Vagina (tissue), 2 donors: ENCODE data around the gene KATNB1. TPM values are rescaled to one million over a fixed set of nuclear protein-coding genes. Genes with fewer than 3 reads are reported as not detected.
A peak's percentile ranks its signal among the peaks of the same experiment; 100 is the strongest.

ENCODE experiments used
- DNase-seq, 2 donors: peaks; one replicate each; pipeline ENCODE4 v3.0.0-alpha.2; 2017; ENCODE audit errors: extremely low spot score in 2 of 2
- H3K27ac ChIP-seq: fragments of 200-600 bp; sonication (generic); one replicate; pipeline ENCODE4 v1.5.1; 2019
- H3K27me3 ChIP-seq: fragments of 200-600 bp; sonication (generic); one replicate; pipeline ENCODE4 v1.5.1; 2019
- H3K36me3 ChIP-seq, 2 donors: fragments of 200-600 bp; sonication (generic); one replicate each; pipeline ENCODE4 v1.5.1; 2017 to 2019
- H3K4me1 ChIP-seq: fragments of 200-600 bp; sonication (generic); one replicate; pipeline ENCODE4 v1.5.1; 2019
- H3K4me3 ChIP-seq, 2 donors: fragments of 200-600 bp; sonication (generic); 1 replicate in 1 of 2; 2 replicates in 1 of 2; pipeline ENCODE4 v1.5.1; 2016 to 2019
- H3K9me3 ChIP-seq: fragments of 200-600 bp; sonication (generic); one replicate; pipeline ENCODE4 v1.5.1; 2019
- POLR2A ChIP-seq, 2 donors: fragments of 450-650 bp; IDR thresholded peaks; one replicate each; pipeline ENCODE4 v1.6.1; 2017; ENCODE audit warnings: antibody characterized with exemption in 2 of 2, mild to moderate bottlenecking in 2 of 2, moderate library complexity in 2 of 2
- POLR2AphosphoS5 ChIP-seq, 2 donors: sonication (generic); formaldehyde crosslinking; IDR thresholded peaks; one replicate each; pipeline ENCODE4 v1.9.0; 2017; ENCODE audit warnings: antibody characterized with exemption in 2 of 2, mild to moderate bottlenecking in 2 of 2, low read depth in 1 of 2; ENCODE audit not compliant: insufficient read depth in 1 of 2
- intact Hi-C: fragments of 100-400 bp; cut with DNase I; formaldehyde crosslinking; loops from one replicate; pipeline ENCODE4 v1.15.1; 2023
- total RNA-seq: library from RNA; depleted of rRNA; stranded (reverse); fragments of >200 nt; gene quantifications from one replicate; pipeline ENCODE4 v1.2.3, GENCODE V29; 2016
- TF ChIP-seq, protein P1 (sequence below), 3 experiments: fragments of 450-650 bp in 2 of 3; fragments of 200-600 bp in 1 of 3; sonication (generic) in 1 of 3; IDR thresholded peaks; one replicate each; pipeline ENCODE4 v1.5.1; 2017 to 2019; ENCODE audit warnings: antibody characterized with exemption in 3 of 3, mild to moderate bottlenecking in 2 of 3, moderate library complexity in 2 of 3

The KATNB1 gene
- total RNA-seq, 1 donor from 2014 or later, result 23.6 TPM

DNA sequence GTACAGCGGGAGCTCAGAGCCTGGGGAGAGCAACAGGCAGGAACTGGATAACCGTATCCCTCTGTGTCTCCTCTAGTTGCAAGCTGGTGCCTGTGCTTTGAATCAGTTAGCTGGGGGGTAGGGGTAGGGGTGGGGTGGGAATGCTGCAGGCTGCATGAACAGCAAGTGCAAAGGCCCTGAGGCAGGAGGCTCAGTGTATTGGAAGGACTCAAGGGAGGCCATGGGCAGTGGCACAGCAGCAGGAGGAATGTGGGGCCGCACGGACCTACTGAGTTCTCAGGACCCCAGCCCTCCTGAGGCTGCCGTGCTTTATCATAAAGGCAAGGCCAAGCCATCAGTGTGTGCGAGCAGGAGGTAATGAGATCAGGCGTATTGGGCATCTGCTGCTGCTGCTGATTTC lies 3.3 kb downstream of the KATNB1 start:
- no peaks in the 10 kb centered on the region for H3K27me3 ChIP-seq
- TF ChIP-seq, protein P1, sequence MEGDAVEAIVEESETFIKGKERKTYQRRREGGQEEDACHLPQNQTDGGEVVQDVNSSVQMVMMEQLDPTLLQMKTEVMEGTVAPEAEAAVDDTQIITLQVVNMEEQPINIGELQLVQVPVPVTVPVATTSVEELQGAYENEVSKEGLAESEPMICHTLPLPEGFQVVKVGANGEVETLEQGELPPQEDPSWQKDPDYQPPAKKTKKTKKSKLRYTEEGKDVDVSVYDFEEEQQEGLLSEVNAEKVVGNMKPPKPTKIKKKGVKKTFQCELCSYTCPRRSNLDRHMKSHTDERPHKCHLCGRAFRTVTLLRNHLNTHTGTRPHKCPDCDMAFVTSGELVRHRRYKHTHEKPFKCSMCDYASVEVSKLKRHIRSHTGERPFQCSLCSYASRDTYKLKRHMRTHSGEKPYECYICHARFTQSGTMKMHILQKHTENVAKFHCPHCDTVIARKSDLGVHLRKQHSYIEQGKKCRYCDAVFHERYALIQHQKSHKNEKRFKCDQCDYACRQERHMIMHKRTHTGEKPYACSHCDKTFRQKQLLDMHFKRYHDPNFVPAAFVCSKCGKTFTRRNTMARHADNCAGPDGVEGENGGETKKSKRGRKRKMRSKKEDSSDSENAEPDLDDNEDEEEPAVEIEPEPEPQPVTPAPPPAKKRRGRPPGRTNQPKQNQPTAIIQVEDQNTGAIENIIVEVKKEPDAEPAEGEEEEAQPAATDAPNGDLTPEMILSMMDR (IDR thresholded peaks at IDR 0.05), result no peak
- TF ChIP-seq POLR2AphosphoS5 (IDR thresholded peaks at IDR 0.05; ENCODE audit: insufficient read depth in 1 of 2, low read depth in 1 of 2) (no peak), POLR2A (IDR thresholded peaks at IDR 0.05) (no peak)
- DNase-seq, result no peak
- no peak overlapping the region for H3K27ac ChIP-seq
- intact Hi-C loops, result loop anchor here (10.0 kb wide), 1 partner anchor 386 kb away; the partner anchor contains the start of gene CFAP20
- H3K36me3 ChIP-seq, result peaks cover 0 to 5% of the 10 kb centered on the region in 2 donors
- no peaks in the 10 kb centered on the region for H3K9me3 ChIP-seq
- peaks cover 50% of the 10 kb centered on the region for H3K4me1 ChIP-seq
- no peak overlapping the region for H3K4me3 ChIP-seq

DNA sequence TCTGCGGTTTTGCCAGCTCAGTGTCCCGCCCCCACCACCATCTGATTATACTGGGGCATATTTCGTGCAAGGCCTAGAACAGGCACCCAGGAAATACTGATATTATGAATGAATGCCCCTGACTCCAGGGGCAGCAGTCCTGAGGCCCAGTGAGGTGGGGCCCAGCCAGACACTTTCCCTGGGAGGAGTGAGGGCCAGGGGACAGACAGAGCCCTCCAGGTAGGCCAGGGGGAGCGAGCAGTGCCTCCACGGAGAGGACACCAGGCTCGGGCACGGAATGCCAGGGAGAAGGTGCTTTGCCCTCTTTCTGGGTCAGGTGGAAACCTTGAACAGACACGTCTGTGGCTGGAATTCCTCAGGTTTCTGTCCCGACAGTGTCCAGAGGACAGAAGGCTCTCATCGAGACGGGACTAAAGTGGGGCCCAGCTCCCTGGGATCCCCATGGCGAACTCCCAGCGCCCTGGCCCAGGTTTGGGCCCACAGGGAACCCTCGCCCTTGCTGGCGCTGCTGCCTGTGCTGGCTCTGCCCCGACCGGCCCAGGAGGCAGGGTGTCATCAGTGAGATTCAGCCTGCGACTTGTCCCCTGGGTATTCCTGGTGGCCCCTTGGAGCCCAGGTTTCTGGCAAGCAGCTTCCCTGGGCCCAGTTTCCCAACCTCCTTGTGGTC lies 4.3 kb downstream of the KATNB1 start:
- TF ChIP-seq POLR2A (IDR thresholded peaks at IDR 0.05) (no peak), POLR2AphosphoS5 (IDR thresholded peaks at IDR 0.05; ENCODE audit: insufficient read depth in 1 of 2, low read depth in 1 of 2) (no peak)
- TF ChIP-seq, protein P1 (IDR thresholded peaks at IDR 0.05), result no peak
- DNase-seq, result no peak
- Histone ChIP-seq H3K4me3 (no peak overlapping the region), H3K9me3 (no peaks in the 10 kb centered on the region), H3K27ac (peak overlapping the region; percentile 2), H3K27me3 (no peaks in the 10 kb centered on the region), H3K36me3 (peaks cover 0 to 11% of the 10 kb centered on the region in 2 donors), H3K4me1 (peaks cover 42% of the 10 kb centered on the region)
- intact Hi-C loops, result loop anchor here (10.0 kb wide), 1 partner anchor 385 kb away; the partner anchor contains the start of gene CFAP20

DNA sequence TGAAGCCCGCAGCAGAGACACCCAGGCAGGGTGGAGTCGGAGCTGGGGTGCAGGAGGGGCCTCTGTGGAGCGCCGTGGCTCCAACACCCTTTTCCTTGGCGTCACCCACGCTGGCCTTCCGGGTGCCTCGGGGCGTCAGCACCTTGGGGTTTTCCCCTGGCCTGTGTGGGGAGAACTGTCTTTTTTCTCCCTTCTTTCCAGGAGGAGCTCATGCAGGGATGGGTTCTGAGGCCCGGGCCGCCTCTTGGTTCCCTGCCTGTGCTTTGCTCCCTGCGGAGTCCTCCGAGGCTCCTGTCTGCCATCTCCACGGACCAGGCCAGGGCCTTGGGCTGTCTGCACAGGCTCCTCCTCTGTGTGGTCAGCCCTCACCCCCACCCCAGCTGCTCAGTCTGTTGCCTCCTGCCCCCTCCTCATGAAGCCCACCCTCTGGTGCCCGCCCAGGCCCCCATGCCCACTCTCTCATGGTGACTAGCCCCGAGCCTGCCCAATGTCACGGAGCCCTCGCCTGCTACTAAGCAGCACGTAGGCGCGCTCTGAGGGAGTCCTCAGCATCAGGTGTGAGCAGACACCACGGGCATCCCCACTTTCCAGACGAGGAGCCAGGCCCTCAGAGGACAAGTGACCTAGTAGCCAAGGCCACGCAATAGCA lies 5.0 kb downstream of the KATNB1 start:
- no peak overlapping the region for H3K4me3 ChIP-seq
- DNase-seq, result no peak
- intact Hi-C loops, result no loop called here
- H3K27ac ChIP-seq, result no peak overlapping the region
- no peaks in the 10 kb centered on the region for H3K27me3 ChIP-seq
- H3K9me3 ChIP-seq, result no peaks in the 10 kb centered on the region
- TF ChIP-seq POLR2AphosphoS5 (IDR thresholded peaks at IDR 0.05; ENCODE audit: insufficient read depth in 1 of 2, low read depth in 1 of 2), result no peak
- no peak for TF ChIP-seq POLR2A (IDR thresholded peaks at IDR 0.05)
- TF ChIP-seq, protein P1 (IDR thresholded peaks at IDR 0.05), result no peak
- peaks cover 0 to 11% of the 10 kb centered on the region in 2 donors for H3K36me3 ChIP-seq
- H3K4me1 ChIP-seq, result peaks cover 42% of the 10 kb centered on the region

DNA sequence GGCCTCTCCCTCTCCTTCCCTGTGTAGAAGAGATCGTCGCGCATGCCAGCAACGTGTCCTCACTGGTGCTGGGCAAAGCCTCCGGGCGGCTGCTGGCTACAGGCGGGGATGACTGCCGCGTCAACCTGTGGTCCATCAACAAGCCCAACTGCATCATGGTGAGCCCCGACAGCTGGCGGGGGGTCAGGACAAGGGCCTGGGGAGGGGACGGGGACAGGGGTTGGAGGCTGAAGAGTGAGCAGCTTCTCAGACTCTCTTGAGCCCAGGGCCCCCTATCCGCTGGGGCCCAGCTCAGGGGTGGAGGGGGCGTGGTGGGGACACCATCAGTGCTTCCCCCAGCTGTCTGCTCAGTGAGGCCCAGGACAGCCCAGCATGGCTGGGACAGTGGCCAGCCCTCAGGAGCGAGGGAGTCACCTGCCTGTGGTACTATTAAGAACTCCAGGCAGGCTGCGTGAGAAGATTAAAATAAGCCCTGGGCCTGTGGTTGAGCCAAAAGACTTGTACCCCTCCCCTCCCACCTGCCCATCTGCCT lies 6.2 kb downstream of the KATNB1 start:
- H3K27me3 ChIP-seq, result no peaks in the 10 kb centered on the region
- peaks cover 0 to 11% of the 10 kb centered on the region in 2 donors for H3K36me3 ChIP-seq
- DNase-seq, result no peak
- peaks cover 33% of the 10 kb centered on the region for H3K4me1 ChIP-seq
- no peak overlapping the region for H3K27ac ChIP-seq
- TF ChIP-seq POLR2AphosphoS5 (IDR thresholded peaks at IDR 0.05; ENCODE audit: insufficient read depth in 1 of 2, low read depth in 1 of 2) (no peak), POLR2A (IDR thresholded peaks at IDR 0.05) (no peak)
- TF ChIP-seq, protein P1 (IDR thresholded peaks at IDR 0.05), result no peak
- intact Hi-C loops, result no loop called here
- no peak overlapping the region for H3K4me3 ChIP-seq
- H3K9me3 ChIP-seq, result no peaks in the 10 kb centered on the region
